Neutrophil (primary cell): ENCODE data around the gene AVPI1.
"Not testable (repeated sequence)": the region's sequence is repeated elsewhere in the genome, so short reads cannot be mapped to it uniquely, and the experiment has no call there.

Source experiments
- H3K27ac ChIP-seq: fragments of 200-600 bp; sonication (generic); 2 replicates; pipeline ENCODE4 v1.5.1; 2016; ENCODE audit warnings: mild to moderate bottlenecking, moderate library complexity
- H3K27me3 ChIP-seq: fragments of 200-600 bp; sonication (generic); 2 replicates; pipeline ENCODE4 v1.6.0; 2016; ENCODE audit warnings: mild to moderate bottlenecking
- H3K36me3 ChIP-seq: fragments of 200-600 bp; sonication (generic); 2 replicates; pipeline ENCODE4 v1.5.1; 2017
- H3K4me1 ChIP-seq, 2 experiments: fragments of 200-600 bp in 1 of 2; sonication (generic) in 1 of 2; 1 replicate in 1 of 2; 2 replicates in 1 of 2; pipeline versions ENCODE4 v1.5.1 to v1.6.1; 2013 to 2016; ENCODE audit warnings: low read depth in 1 of 2, low read length in 1 of 2, mild to moderate bottlenecking in 1 of 2, moderate library complexity in 1 of 2; ENCODE audit not compliant: control insufficient read depth in 1 of 2, insufficient read depth in 1 of 2
- H3K4me3 ChIP-seq, 2 experiments: fragments of 200-600 bp in 1 of 2; sonication (generic) in 1 of 2; 1 replicate in 1 of 2; 2 replicates in 1 of 2; pipeline ENCODE4 v1.5.1; 2013 to 2016; ENCODE audit warnings: low read depth in 1 of 2, low read length in 1 of 2, mild to moderate bottlenecking in 1 of 2, moderate library complexity in 1 of 2
- H3K9me3 ChIP-seq: fragments of 200-600 bp; sonication (generic); 2 replicates; pipeline ENCODE4 v1.5.1; 2016
- TF ChIP-seq, protein P1 (sequence below): fragments of 200-600 bp; sonication (generic); IDR thresholded peaks from 2 replicates; pipeline ENCODE4 v1.5.1; 2016; ENCODE audit warnings: antibody characterized with exemption

AVPI1 gene

GRCh38 chr10:97659589-97659988 is 27.5 kb downstream of the AVPI1 start:
- Histone ChIP-seq H3K4me3 (no peak overlapping the region), H3K9me3 (no peaks in the 10 kb centered on the region), H3K27ac (no peak overlapping the region), H3K27me3 (no peaks in the 10 kb centered on the region), H3K36me3 (no peaks in the 10 kb centered on the region), H3K4me1 (peaks cover 4 to 6% of the 10 kb centered on the region in 2 experiments)
- TF ChIP-seq, protein P1, sequence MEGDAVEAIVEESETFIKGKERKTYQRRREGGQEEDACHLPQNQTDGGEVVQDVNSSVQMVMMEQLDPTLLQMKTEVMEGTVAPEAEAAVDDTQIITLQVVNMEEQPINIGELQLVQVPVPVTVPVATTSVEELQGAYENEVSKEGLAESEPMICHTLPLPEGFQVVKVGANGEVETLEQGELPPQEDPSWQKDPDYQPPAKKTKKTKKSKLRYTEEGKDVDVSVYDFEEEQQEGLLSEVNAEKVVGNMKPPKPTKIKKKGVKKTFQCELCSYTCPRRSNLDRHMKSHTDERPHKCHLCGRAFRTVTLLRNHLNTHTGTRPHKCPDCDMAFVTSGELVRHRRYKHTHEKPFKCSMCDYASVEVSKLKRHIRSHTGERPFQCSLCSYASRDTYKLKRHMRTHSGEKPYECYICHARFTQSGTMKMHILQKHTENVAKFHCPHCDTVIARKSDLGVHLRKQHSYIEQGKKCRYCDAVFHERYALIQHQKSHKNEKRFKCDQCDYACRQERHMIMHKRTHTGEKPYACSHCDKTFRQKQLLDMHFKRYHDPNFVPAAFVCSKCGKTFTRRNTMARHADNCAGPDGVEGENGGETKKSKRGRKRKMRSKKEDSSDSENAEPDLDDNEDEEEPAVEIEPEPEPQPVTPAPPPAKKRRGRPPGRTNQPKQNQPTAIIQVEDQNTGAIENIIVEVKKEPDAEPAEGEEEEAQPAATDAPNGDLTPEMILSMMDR = no peak

DNA sequence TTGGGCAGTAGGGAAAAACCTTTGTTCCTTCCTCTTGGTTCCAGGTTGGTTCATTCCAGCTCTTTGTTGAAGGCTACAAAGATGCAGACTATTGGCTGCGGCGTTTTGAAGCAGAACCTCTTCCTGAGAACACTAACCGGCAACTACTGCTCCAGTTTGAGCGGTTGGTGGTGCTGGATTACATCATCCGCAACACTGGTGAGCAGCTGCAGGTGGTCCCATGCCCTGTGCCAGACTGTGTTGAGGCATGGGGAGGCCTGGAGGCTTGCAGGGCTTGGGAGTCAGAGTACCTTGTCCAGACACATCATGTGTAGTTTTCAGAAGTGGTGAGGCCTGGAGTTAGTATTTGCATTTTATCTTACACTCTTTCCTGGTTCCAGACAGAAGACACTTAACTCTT is 30.3 kb downstream of the AVPI1 start:
- no peak overlapping the region for H3K4me3 ChIP-seq
- peak overlapping the region; percentile 1 for H3K27ac ChIP-seq
- H3K4me1 ChIP-seq = peaks cover 4 to 6% of the 10 kb centered on the region in 2 experiments
- no peaks in the 10 kb centered on the region for H3K27me3 ChIP-seq
- H3K9me3 ChIP-seq = no peaks in the 10 kb centered on the region
- H3K36me3 ChIP-seq = no peaks in the 10 kb centered on the region
- TF ChIP-seq, protein P1 = no peak

DNA sequence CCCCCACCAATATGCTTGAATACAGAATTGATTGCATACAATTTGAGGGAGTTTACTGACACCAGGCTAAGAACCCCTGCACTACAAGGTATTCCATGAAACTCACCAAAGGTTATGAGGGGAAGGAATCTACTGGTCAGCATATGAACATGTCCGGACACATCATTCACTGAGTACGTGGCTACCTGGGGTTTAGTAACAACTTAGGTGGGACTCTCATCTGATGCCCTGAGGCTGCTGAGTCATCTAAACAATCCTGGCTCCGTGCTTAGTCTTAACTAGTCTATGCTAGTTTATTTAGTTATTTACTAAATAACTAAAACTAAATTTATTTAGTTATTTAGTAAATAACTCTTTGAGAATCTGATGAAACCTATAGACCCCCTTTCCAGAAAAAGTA is 35.3 kb downstream of the AVPI1 start:
- Histone ChIP-seq H3K9me3 (no peaks in the 10 kb centered on the region), H3K27ac (no peak overlapping the region), H3K36me3 (no peaks in the 10 kb centered on the region), H3K4me3 (no peak overlapping the region), H3K27me3 (no peaks in the 10 kb centered on the region), H3K4me1 (peaks cover 3 to 4% of the 10 kb centered on the region in 2 experiments)
- TF ChIP-seq, protein P1 = no peak

GRCh38 chr10:97650726-97651125 is 36.3 kb downstream of the AVPI1 start:
- Histone ChIP-seq H3K27me3 (no peaks in the 10 kb centered on the region), H3K4me3 (no peak overlapping the region), H3K4me1 (no peaks in the 10 kb centered on the region), H3K36me3 (no peaks in the 10 kb centered on the region), H3K27ac (no peak overlapping the region), H3K9me3 (no peaks in the 10 kb centered on the region)
- TF ChIP-seq, protein P1 = no peak

GRCh38 chr10:97649405-97649750 is 37.7 kb downstream of the AVPI1 start:
- H3K27me3 ChIP-seq, H3K9me3 ChIP-seq, H3K36me3 ChIP-seq, H3K4me1 ChIP-seq, H3K4me3 ChIP-seq, H3K27ac ChIP-seq: not testable (repeated sequence)

GRCh38 chr10:97648562-97649404 is 38.3 kb downstream of the AVPI1 start:
- Histone ChIP-seq H3K27me3 (no peaks in the 10 kb centered on the region), H3K4me1 (no peaks in the 10 kb centered on the region), H3K9me3 (no peaks in the 10 kb centered on the region), H3K4me3 (no peak overlapping the region), H3K36me3 (no peaks in the 10 kb centered on the region), H3K27ac (no peak overlapping the region)
- TF ChIP-seq, protein P1 = no peak
